Stimulated activated CD8-positive, alpha-beta memory T cell treated with anti-CD3 and anti-CD28 coated beads, Interleukin-12 subunit alpha, Interleukin-12 subunit beta, amount 100 ng/mL, for 1 hour (primary cell): Measurements from ENCODE around the gene RAB43.
"Not testable (repeated sequence)": the region's sequence is repeated elsewhere in the genome, so short reads cannot be mapped to it uniquely, and the experiment has no call there.

Experiments used
- DNase-seq: peaks from one replicate; pipeline ENCODE4 v3.0.0-alpha.2; 2020; ENCODE audit warnings: low read depth

RAB43 gene

DNA sequence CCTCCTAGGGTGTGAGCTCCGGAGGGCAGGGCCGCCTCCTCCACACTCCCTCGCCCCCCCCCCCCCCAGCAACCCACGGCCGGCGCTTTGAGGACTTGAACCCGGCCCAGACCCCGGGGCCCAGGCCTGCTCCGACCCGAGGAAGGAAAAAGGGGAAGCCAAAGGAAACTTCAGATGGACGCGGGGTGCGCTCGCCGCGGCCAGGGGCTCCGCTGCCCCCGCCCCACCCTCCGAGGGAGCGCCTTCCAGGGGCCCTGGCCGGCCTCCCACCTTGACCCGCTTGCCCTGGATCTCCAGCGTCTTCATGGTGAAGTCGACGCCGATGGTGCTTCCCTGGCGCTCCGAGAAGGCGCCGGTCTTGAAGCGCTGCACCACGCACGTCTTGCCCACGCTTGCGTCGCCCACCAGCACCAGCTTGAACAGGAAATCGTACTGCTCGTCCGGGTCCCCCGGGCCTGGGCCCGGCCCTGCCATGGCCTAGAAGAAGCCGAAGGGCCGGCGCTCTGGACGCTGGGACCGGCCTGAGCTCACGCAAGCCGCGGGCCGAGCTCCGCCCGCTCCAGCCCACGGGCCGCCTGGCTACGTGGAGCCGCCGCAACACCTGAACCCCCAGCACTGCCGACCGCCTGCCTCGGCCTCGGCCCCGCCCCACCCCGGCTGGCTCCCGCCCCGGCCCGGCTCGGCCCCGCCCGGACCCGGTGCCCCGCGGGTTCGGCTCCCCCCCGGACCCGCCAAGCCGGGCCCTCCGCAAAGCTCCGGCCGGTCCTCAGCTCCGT lies 400 bp downstream of the RAB43 start:
- no peak for DNase-seq

DNA sequence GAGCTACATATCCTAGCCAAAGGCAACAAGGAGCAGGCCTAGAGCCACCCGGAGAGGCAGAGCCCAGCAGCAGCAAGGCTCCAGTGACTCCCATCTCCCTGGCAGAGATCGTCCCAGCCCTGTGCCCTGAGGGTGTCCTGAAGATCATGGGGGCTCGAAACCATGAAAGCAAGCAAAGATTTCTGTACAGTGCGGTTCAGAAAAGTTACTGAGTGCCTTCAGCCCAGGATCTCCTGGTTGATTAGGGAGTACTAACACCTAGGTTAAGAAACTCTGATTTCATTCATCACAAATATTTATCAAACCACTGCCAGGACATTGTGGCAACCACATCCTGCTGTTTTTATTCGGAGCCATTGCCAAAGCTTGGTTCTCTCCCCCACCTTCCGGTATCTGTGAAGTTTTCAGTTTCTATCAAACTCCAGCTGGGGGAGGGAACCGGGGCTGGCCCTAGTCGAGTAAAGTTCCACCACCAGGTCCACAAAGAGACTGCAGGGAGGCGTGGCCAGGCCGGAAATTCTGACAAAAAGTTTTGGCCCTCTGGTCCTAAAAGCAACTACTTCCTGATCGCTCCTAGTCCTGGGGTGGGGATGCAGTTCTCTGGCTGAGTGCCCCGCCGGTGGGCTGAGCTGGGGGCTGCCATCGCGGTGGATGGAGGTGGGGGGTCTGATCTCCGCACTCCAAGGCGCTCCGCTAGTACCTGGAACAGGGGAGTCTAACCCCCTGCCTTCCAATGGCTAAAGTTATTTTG lies 1.2 kb downstream of the RAB43 start:
- DNase-seq: peak; percentile 78

DNA sequence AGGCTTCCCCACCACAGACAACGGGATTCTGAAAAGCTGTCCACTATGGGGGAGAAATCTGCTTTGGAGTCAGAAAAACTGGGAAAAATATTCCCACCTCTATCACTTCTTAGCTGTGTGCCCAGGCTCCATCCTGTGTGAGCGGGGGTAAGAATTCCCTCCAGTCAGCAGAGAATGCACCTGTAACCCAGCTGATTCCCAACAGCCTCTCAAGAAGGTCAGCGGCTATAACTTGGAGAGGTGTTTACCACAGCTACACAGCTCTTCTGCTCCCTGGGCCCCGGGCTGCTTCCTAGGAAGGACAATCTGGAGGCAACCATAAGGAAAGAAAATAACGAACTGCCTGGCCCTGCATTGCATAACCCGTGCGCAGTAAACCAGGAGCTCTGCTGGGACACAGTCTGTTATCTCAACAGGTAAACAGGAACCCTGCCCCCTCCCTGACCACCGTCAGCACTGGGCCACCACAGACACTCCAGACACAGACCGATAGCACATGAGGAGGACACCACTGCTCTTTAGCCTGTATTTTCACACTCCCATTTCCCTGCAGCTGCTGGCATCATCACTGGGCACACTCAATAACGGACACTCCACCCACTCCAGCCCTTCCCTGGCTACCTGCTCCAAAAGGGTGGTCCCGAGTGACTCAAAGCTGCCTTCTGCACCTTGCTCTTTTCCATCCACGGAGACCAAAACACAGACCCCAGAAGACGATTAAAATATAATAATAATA lies 2.1 kb downstream of the RAB43 start:
- DNase-seq: no peak

GRCh38 chr3:129118745-129119144 lies 2.9 kb downstream of the RAB43 start:
- DNase-seq: no peak

- no peak for DNase-seq
Observed at GRCh38 chr3:129117134-129117533, 4.5 kb downstream of the RAB43 start.

GRCh38 chr3:129116482-129116946 lies 5.1 kb downstream of the RAB43 start:
- no peak for DNase-seq

DNA sequence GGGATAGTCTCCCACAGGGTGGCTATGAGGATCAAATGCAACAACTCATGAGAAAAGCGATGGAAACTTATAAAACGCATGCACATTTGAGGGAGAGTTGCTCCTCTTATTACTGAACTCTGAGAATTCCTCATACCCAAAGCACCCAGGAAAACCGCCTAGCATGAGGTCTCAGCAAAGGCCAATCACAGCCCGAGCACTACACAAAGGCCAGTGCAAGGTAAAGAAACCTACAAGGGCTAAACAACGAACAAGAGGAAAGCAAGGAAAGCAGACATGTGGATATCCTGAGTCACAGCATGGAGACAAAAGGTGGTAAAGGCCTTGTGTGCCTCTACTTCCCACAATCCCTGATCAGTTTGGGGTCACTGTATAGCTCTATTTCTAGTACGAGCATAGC lies 7.1 kb downstream of the RAB43 start:
- no peak for DNase-seq

- DNase-seq: no peak
Observed at GRCh38 chr3:129112308-129113052, 9.1 kb downstream of the RAB43 start.

GRCh38 chr3:129111076-129111780 lies 10.4 kb downstream of the RAB43 start:
- DNase-seq: not testable (repeated sequence)

- DNase-seq: no peak
Observed at GRCh38 chr3:129107793-129108192, 13.8 kb downstream of the RAB43 start.

DNA sequence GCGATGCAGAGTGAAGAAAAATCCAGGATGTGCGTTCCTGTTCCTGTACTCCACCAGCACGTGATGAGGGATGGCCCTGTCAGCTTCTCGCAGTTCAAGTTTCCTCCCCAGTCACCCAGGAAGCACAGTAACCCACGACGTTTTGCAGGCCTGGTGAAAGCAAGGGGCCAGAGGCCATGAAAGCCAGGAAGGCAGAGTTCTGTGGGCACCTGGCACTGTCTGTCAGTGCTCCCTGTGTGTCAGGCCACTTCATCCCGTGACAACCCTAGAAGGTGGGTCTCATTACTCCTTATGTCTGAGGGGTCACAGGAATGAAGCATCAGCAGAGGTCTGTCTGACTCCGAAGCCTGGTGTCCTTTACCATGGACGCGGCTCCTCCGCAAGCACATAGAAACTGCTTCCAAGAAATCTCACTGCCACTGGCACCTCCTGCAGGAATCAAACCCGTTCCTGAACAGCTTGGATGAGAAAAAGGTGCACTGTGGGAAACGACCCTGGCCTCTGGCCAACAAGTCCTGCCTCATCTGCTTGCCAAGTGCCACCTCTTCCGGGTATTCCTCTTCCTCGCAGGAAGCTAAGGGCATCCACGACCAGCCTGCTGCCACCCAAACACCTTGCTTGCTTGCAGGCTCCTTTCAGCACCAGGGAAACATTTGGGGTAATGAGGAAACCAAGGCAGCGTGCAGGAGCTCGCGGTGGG lies 14.6 kb downstream of the RAB43 start:
- DNase-seq: no peak

DNA sequence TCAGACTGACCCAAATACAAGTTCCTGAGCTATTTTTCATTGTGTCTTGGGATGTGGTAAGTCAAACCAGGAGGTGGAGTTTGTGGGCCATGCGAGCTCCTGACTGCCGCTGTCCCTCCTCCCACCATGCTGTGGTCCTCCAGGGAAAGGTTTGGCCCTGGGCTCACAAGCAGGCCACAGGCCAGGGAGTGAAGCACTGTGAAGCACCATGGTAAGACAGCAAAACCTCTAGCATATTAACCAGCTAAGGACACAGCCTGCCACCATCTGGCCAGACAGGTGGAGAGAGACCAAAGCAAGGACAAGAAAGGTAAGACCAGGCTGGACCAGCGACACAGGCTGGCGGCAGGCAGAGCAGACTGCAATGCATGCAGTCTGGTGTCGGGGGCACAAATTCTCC lies 15.3 kb downstream of the RAB43 start:
- DNase-seq: no peak

- DNase-seq: no peak
Observed at GRCh38 chr3:129105862-129106261, 15.7 kb downstream of the RAB43 start.

- DNase-seq: no peak
Observed at GRCh38 chr3:129104498-129105079, 17.0 kb downstream of the RAB43 start.

DNA sequence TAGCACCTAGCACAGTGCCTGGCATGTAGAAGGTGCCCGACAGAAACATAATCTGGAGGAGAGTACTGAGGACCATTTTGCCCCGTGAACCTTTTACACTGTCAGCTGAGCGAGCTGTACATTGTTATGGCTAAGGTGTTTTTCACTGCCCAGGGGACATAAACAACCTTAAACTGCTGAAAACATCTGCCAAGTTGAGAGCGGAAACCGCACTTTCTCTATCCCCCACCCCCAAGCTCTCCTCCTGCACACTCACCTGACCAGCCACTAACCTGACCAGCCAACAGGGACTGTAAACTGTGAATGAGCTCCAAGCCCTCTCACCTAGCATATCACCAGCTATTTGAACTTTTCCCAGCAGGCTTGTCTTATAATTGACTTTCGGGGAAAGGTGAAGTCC lies 17.6 kb downstream of the RAB43 start:
- DNase-seq: no peak

DNA sequence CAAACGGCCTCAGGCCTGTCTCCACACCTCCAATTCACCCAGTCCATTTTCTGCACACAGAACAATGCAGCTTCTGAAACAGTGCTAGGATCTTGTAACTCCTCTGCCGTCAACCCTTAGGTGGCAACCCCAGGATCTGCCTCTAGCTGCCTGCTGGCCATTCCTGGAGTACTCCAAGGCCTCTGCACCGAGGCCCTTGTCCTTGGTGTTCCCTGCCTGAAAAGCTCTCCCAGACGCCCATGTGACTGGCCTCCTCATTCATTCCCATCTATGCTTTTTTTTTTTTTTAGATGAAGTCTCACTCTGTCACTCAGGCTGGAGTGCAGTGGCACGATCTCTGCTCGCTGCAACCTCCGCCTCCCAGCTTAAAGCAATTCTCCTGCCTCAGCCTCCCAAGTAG lies 18.3 kb downstream of the RAB43 start:
- no peak for DNase-seq

DNA sequence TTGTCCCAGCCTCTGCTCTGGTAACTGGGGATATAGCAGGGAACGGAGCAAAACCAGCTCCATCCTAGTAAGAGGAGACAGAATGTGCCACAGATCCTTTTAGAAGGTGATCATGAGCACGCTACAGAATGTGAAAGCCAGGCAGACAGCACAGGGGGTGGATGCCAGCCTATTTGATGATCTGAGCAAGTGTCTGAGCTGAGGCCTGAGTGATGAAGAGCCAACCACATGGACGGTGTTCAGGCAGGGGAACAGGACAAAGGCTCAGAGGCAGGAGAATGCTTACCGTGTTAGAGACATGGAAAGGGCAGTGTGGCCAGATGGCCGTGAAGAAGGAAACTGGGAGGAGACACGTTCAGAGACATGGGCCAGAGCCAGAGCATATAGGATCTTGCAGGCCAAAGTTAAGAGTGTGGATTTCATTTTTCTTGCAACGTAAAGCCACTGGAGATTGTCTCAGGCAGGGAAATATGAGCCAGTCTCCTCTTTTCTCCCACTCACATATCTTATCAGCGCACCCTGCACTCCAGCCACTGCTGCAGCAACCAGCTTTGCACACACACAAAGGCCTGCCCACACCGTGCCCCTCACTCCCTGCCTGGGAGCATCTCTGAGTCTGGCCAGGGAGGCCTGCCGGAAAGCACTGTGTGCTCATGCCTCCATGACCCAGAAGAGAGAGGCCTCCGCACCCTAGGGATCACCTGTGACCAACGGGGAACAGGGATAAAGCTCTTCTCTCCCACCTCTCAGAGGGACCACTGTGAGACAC lies 20.1 kb downstream of the RAB43 start:
- no peak for DNase-seq

- DNase-seq: no peak
Observed at GRCh38 chr3:129100274-129100673, 21.3 kb downstream of the RAB43 start.

DNA sequence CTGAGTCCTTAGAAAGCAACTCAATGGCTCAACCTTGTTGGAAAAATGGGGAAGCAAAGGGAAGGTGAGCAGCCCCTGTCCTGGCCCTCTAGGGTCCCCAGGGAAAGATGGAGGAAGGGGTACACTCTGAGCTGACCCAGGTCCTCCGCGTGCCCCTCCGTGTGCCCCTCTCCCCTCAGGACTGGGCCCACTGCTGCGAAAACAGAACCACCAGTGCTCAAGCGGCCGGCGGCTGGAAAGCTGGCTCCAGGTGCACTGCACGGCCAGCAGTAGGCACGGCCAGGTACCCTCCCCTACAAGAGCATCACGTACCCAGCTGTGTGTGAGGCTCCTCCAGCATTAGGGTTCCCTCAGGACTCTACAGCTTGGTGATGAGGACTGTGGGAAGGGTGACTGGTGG lies 26.3 kb downstream of the RAB43 start:
- no peak for DNase-seq

DNA sequence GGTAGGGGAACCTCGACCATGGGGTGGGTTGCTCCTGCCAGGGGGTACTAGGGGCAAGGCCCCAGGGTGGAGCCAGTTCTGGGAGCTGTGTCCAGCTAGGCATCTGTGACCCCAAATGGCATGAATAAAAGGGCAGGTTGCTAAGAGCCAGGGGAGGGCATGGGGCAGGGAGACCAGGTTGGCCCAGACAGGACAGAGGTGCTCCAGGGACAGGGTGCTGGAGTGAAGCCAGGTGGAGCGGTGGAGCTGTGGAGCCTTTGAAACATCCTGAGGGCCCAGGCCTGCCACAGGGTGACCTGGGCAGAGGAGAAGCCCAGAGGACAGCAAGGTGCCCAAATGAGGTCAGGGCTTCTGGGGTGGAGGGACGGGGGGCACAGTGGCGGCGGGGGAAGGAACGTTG lies 33.3 kb downstream of the RAB43 start:
- DNase-seq: not testable (repeated sequence)
